H1 (cell line): ENCODE data around the gene NEGR1.

ENCODE experiments used
- CTCF ChIP-seq, 3 experiments: IDR thresholded peaks; 1 replicate in 2 of 3; 2 replicates in 1 of 3; pipeline versions ENCODE4 v1.5.1 to v1.6.1; 2011; ENCODE audit warnings: low read length in 3 of 3, mild to moderate bottlenecking in 3 of 3, inconsistent platforms in 2 of 3, low read depth in 1 of 3, moderate library complexity in 1 of 3; ENCODE audit not compliant: insufficient read depth in 1 of 3; ENCODE audit errors: control extremely low read depth in 1 of 3
- EP300 ChIP-seq, 2 experiments: IDR thresholded peaks; 1 replicate in 1 of 2; 2 replicates in 1 of 2; pipeline ENCODE4 v1.6.1; 2011 to 2012; ENCODE audit warnings: low read depth in 2 of 2, low read length in 2 of 2, mild to moderate bottlenecking in 2 of 2, borderline replicate concordance in 1 of 2, inconsistent platforms in 1 of 2, moderate library complexity in 1 of 2
- POLR2A ChIP-seq, 2 experiments: IDR thresholded peaks; 1 replicate in 1 of 2; 2 replicates in 1 of 2; pipeline ENCODE4 v1.6.1; 2011; ENCODE audit warnings: low read depth in 2 of 2, low read length in 2 of 2, mild to moderate bottlenecking in 2 of 2; ENCODE audit errors: control extremely low read depth in 1 of 2
- RFX5 ChIP-seq: IDR thresholded peaks from 2 replicates; pipeline ENCODE4 v1.6.1; 2011; ENCODE audit warnings: low read depth, low read length, improper control_type of control experiment, borderline replicate concordance
- TAF1 ChIP-seq: IDR thresholded peaks from 2 replicates; pipeline ENCODE4 v1.6.1; 2011; ENCODE audit warnings: mild to moderate bottlenecking, low read depth, low read length

DNA sequence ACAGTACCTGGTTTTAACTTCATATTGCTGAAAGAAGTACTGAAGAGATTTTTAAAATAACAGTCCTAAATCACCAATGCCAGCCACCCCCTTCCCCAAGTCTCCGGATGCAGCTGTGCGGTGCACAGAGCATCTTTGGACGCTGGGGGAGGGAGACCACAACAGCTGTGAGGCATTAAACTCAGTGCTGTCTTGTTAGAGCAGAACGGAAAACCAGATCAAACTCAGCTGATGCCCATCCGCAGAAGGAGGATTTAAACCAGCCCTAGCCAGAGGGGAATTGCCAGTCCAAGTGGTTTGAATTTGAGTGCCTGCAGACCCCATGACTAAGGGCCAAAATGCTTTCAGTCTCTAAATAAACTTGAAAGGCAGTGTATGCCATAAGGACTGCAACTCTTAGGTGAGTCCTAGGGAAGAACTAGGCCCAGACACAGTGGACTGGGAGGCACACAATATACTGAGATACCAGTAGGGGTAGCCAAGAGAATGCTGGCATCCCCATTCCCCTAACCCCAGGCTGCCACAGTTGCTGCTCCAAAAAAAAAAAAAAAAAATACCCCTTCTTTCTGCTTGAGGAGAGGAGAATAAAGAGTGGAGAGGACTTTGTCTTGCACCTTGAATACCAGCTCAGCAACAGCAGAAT lies 576.2 kb downstream of the NEGR1 start:
- TF ChIP-seq CTCF (IDR thresholded peaks at IDR 0.05; ENCODE audit: control extremely low read depth in 1 of 3, insufficient read depth in 1 of 3, low read depth in 1 of 3, low read length in 3 of 3) (peak in 1 of 3 experiments; percentile 20; a peak in 1 of 4 replicates), RFX5 (no peak), TAF1 (no peak), EP300 (IDR thresholded peaks at IDR 0.05; ENCODE audit: borderline replicate concordance in 1 of 2, low read depth in 2 of 2, low read length in 2 of 2) (no peak), POLR2A (IDR thresholded peaks at IDR 0.05; ENCODE audit: control extremely low read depth in 1 of 2, low read depth in 2 of 2, low read length in 2 of 2) (no peak)
